Stimulated activated CD4-positive, alpha-beta T cell treated with anti-CD3 and anti-CD28 coated beads, Interleukin-15, amount 100 ng/mL, for 1 hour (primary cell): Measurements from ENCODE around the gene FYB2.

Experiments
- DNase-seq, 2 donors: peaks; one replicate each; pipeline ENCODE4 v3.0.0-alpha.2; 2020; ENCODE audit warnings: low read depth in 1 of 2, low spot score in 1 of 2

The FYB2 gene, protein sequence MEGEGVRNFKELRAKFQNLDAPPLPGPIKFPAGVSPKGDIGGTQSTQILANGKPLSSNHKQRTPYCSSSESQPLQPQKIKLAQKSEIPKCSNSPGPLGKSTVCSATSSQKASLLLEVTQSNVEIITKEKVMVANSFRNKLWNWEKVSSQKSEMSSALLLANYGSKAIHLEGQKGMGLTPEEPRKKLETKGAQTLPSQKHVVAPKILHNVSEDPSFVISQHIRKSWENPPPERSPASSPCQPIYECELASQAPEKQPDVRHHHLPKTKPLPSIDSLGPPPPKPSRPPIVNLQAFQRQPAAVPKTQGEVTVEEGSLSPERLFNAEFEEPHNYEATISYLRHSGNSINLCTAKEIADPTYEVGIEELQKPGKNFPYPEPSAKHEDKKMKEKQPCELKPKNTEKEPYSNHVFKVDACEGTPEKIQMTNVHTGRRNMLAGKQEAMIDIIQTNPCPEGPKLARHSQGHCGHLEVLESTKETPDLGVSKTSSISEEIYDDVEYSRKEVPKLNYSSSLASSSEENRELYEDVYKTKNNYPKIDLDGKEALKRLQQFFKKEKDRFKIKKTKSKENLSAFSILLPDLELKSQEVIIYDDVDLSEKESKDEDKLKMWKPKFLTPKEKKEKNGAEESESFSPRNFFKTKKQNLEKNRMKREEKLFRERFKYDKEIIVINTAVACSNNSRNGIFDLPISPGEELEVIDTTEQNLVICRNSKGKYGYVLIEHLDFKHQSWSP

GRCh38 chr1:56819387-56819899 is at the start of gene FYB2:
TSS of gene FYB2 (minus strand) at chr1:56819404. CDS start at chr1:56819290, 114 bp downstream.
- no peak for DNase-seq

DNA sequence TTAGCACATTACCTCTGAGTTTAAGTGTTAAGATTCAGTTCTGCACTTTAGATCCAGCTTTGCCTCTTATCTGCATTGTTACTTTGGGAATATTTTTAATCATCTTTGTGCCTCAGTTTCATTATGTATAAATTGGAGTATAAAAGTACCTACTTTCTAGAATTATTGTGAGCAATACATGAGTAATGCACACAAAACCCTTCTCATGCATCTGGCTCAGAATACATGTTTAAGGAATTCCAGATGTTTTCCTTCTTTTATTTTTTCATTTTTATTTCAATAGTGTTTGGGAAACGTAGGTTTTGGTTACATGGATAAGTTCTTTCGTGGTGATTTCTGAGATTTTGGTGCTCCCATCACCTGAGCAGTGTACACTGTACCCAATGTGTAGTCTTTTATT is 49.6 kb upstream of the FYB2 start:
- no peak for DNase-seq

- no peak for DNase-seq
These were observed 48.3 kb upstream of the FYB2 start for GRCh38 chr1:56867491-56867890.

GRCh38 chr1:56866656-56867055 is 47.5 kb upstream of the FYB2 start:
- DNase-seq, result no peak

DNA sequence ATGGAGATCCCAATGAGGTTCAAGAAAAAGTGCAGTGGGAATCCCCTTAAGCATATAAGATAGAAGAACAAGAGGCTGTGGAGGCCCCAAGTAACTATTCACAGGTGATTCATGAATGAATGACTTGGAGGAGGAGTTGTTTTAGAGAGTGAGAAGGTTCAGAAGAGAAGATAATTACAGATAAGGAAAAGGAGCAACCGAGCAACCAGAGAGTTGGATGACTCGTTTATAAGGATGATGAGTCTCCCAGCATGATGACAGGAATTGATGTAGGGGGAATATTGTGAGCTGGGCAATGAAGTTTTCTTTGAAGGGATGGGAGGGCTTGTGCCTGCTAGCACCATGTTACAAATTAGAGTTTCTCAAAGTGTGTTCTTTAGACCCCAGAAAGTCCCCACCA is 45.2 kb upstream of the FYB2 start:
- DNase-seq, result no peak

- DNase-seq, result no peak
These were observed 44.2 kb upstream of the FYB2 start for GRCh38 chr1:56863265-56863992.

DNA sequence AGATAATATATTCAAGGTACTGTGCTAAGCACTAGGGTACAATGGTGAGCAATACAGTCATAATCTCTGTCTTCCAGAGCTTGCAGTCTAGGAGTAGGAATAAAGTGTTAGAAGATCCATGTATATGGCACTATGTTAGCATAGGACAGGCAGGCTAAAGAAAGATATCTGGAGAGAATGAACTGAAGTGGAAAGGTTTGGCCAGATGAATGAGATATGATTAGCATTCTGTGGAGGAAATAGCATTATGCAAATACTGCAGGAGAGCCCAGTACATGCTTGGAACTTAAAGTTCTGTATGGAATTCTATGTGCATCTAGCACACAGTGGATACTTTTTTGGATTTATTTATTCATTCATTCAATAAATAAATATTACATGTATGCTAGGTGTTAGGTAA is 40.1 kb upstream of the FYB2 start:
- DNase-seq, result no peak

- no peak for DNase-seq
These were observed 37.0 kb upstream of the FYB2 start for GRCh38 chr1:56856186-56856585.

DNA sequence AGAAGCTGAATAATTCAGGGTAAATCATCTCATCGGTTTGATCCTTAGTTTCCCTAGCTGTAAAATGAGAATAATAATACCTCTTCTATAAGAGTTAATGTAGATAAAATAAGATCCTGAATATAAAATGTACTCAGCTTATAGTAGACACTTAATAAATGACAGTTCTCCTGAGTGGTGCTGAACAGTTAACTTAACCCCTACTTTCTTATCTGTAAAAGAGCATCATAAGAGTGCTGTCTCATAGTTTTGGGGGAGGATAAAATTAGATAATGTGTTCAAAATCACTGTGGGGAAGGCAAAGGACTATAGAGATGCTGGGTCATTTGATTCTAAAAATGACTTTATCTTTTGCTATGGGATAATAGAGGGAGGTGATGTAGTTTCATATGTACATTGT is 36.0 kb upstream of the FYB2 start:
- DNase-seq, result no peak

- DNase-seq, result no peak
These were observed 35.4 kb upstream of the FYB2 start, which contains the start of gene C8A for GRCh38 chr1:56854521-56855099. TSS of gene C8A (plus strand) at chr1:56854797. CDS start at chr1:56854902, 105 bp downstream.

- no peak for DNase-seq
These were observed 33.3 kb upstream of the FYB2 start for GRCh38 chr1:56852476-56852875.

GRCh38 chr1:56850922-56851321 is 31.7 kb upstream of the FYB2 start:
- DNase-seq, result no peak

DNA sequence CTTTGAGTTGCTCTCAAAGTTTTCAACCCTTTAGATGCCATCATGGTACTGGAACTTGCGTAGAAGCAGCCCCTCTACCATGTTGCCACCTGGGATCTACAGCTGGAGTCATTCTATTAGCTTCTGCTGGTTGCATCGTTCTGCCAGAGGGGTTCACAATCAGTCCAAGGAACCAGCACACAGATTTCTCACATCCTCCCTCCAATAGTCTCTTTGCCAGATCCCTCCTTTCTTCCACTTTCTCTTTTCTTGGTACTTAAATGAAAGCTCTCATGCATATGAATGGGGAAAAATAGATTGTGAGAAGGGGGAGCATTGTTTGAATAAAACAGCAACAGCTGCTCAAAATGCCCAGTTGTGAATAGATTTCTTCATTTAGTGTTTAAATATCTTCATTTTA is 31.2 kb upstream of the FYB2 start:
- no peak for DNase-seq

- no peak for DNase-seq
These were observed 30.5 kb upstream of the FYB2 start for GRCh38 chr1:56849750-56850149.

DNA sequence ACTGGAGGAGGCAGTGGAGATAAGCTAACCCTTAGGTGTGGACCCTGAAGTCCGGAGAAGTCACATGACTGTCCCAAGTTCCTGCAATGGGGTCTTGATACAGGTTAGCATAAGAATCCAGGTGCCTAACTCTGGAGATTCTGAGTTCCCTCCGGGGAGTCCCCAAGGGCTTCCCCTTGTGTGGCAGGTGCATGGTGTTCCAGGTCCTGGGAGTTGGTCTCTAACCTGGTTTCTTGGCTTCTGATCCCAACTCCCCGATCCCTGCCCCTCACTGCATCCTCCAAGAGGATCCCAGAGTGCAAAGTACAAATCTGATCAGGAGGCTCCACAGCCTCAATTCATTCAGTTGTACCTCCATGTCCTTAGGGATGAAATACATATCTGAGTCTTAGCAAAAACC is 26.1 kb upstream of the FYB2 start:
- DNase-seq, result no peak

GRCh38 chr1:56844545-56845136 is 25.4 kb upstream of the FYB2 start:
- DNase-seq, result no peak

GRCh38 chr1:56843544-56843943 is 24.3 kb upstream of the FYB2 start:
- DNase-seq, result no peak

- no peak for DNase-seq
These were observed 19.6 kb upstream of the FYB2 start for GRCh38 chr1:56838759-56839158.

DNA sequence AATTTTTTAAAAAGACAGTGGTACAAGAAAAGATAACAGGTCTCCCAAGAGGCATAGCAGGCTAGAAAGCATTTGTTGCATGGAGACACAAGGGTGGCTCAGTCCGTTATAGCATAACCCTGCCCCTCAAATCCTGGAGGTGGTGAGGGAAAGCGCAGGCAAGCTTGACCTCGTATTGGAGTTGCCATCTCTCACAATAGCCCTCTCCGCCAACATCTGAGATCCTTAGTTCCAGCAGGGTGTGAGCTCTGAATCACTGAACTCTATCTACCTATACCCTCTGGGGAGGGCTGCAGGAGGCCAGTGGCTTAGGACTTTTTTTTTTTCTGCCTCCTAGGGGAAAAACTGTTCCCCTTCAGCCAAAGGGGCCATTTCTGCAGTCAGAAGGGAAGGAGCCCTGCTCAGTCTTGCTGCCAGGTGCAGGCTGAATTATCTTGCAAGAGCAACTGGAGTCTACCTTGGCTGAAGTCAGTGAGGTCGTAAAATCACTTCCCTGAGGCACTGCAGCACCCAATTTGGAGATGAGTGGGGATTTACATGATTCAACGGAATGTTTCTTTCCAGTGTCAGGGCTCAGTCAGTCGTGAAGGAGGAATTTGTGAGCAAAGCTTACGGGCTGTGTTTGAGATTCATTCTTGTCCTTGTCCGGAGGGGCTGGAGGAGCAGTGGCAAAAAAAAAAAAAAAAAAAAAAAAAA is 18.2 kb upstream of the FYB2 start:
- no peak for DNase-seq

GRCh38 chr1:56836359-56836758 is 17.2 kb upstream of the FYB2 start:
- DNase-seq, result no peak
